Left colon (tissue), 2 donors: ENCODE results near the gene TDRD9. TPM values are rescaled to one million over a fixed set of nuclear protein-coding genes. Genes with fewer than 3 reads are reported as not detected.
A peak's percentile ranks its signal among the peaks of the same experiment; 100 is the strongest.
"Not testable (repeated sequence)": the region's sequence is repeated elsewhere in the genome, so short reads cannot be mapped to it uniquely, and the experiment has no call there.

Source experiments
- ATAC-seq: fragments of 200-7000 bp; cut with Tn5 transposase; one replicate; pipeline ENCODE4 v1.9.1; 2020; ENCODE audit warnings: mild to moderate bottlenecking, moderate library complexity
- DNase-seq, 2 donors: peaks; one replicate each; pipeline ENCODE4 v3.0.0-alpha.2; 2020
- intact Hi-C, 2 donors: fragments of 100-400 bp; cut with DNase I in 1 of 2; cut with micrococcal nuclease in 1 of 2; formaldehyde crosslinking; loops; one replicate each; pipeline versions ENCODE4 v1.11.2 to v1.14.0; 2022; cut with DNase I, micrococcal nuclease
- total RNA-seq, 2 donors: library from RNA; stranded (reverse); fragmentation: NEBNext Ultra II Directional; extraction: Animal tissue kit (Norgen Biotek cat#: 25700); gene quantifications; one replicate each; pipeline ENCODE4 v1.2.1, GENCODE V29; 2021
- donor health status: DM: no; HTN: no; CAD: no.
- donor health status: DM: yes; HTN: yes; CAD: no.

TDRD9 gene
- total RNA-seq, 2 donors from 2014 or later = 0.22 to 0.24 TPM

GRCh38 chr14:103910262-103910935 is 17.9 kb upstream of the TDRD9 start:
- ATAC-seq (peak; percentile 100), DNase-seq (peak; percentile 88 to 90)
- intact Hi-C loops = loop anchor here (5.0 to 10.0 kb wide), 2 partner anchors 96 to 103 kb away; no protein-coding TSS in a partner anchor

GRCh38 chr14:103910984-103911383 is 17.3 kb upstream of the TDRD9 start:
- ATAC-seq (no peak), DNase-seq (no peak)
- intact Hi-C loops = loop anchor here (5.0 to 10.0 kb wide), 2 partner anchors 96 to 104 kb away; no protein-coding TSS in a partner anchor

GRCh38 chr14:103915616-103916015 is 12.6 kb upstream of the TDRD9 start:
- no peak for ATAC-seq
- DNase-seq = no peak
- intact Hi-C loops = loop anchor here in 1 of 2 donors (10.0 kb wide), 1 partner anchor 101 kb away; no protein-coding TSS in a partner anchor

- DNase-seq (no peak), ATAC-seq (no peak)
- intact Hi-C loops = loop anchor here in 1 of 2 donors (10.0 kb wide), 1 partner anchor 102 kb away; no protein-coding TSS in a partner anchor
These were observed 11.5 kb upstream of the TDRD9 start for GRCh38 chr14:103916636-103917262.

- intact Hi-C loops = no loop called here
These were observed 7.0 kb upstream of the TDRD9 start for GRCh38 chr14:103920981-103921854.

GRCh38 chr14:103921855-103922200 is 6.4 kb upstream of the TDRD9 start:
- DNase-seq, ATAC-seq, intact Hi-C loops: not testable (repeated sequence)

More at GRCh38 chr14:103920981-103921854, 7.0 kb upstream of the TDRD9 start:
- ATAC-seq (peak; percentile 91), DNase-seq (peak; percentile 92)

- DNase-seq (no peak), ATAC-seq (no peak)
- intact Hi-C loops = no loop called here
These were observed 4.4 kb upstream of the TDRD9 start for GRCh38 chr14:103923863-103924262.

- DNase-seq (no peak), ATAC-seq (no peak)
- intact Hi-C loops = no loop called here
These were observed 2.9 kb upstream of the TDRD9 start for GRCh38 chr14:103925316-103925715.

GRCh38 chr14:103927566-103927965 is 690 bp upstream of the TDRD9 start:
- ATAC-seq (no peak), DNase-seq (no peak)
- intact Hi-C loops = no loop called here

- ATAC-seq (no peak), DNase-seq (no peak)
- intact Hi-C loops = no loop called here
These were observed 1.9 kb downstream of the TDRD9 start for GRCh38 chr14:103930051-103930604.

- intact Hi-C loops = no loop called here
- no peak for DNase-seq
- ATAC-seq = no peak
These were observed 3.2 kb downstream of the TDRD9 start for GRCh38 chr14:103931422-103931821.

- no peak for ATAC-seq
These were observed 4.7 kb downstream of the TDRD9 start for GRCh38 chr14:103932791-103933490.

GRCh38 chr14:103935102-103935501 is 6.8 kb downstream of the TDRD9 start:
- DNase-seq = no peak
- intact Hi-C loops = no loop called here
- ATAC-seq = no peak

More at GRCh38 chr14:103932791-103933490, 4.7 kb downstream of the TDRD9 start:
- intact Hi-C loops = no loop called here
- no peak for DNase-seq

- no peak for DNase-seq
- intact Hi-C loops = no loop called here
- no peak for ATAC-seq
These were observed 13.2 kb downstream of the TDRD9 start for GRCh38 chr14:103941462-103941861.

- DNase-seq (no peak), ATAC-seq (no peak)
- intact Hi-C loops = no loop called here
These were observed 13.9 kb downstream of the TDRD9 start, which contains the start of gene RD3L for GRCh38 chr14:103941973-103942736. RD3L (minus strand) TSS chr14:103942529; CDS start chr14:103941695, 834 bp downstream.

- ATAC-seq (no peak), DNase-seq (no peak)
These were observed 15.4 kb downstream of the TDRD9 start for GRCh38 chr14:103943673-103944072.

GRCh38 chr14:103946975-103947374 is 18.7 kb downstream of the TDRD9 start:
- DNase-seq = no peak
- intact Hi-C loops = no loop called here
- ATAC-seq = no peak

More at GRCh38 chr14:103943673-103944072, 15.4 kb downstream of the TDRD9 start:
- intact Hi-C loops = no loop called here

GRCh38 chr14:103948442-103948841 is 20.2 kb downstream of the TDRD9 start:
- intact Hi-C loops = no loop called here
- DNase-seq = no peak
- no peak for ATAC-seq
